GM18505 (cell line): Measurements from ENCODE around the gene CCDC33.

Source experiments
- ATAC-seq: cut with Tn5 transposase; IDR thresholded peaks from one replicate; pipeline ENCODE4 v1.9.1; 2021; ENCODE audit not compliant: unreplicated experiment
- POLR2A ChIP-seq: IDR thresholded peaks from 4 replicates; pipeline ENCODE4 v1.6.1; 2011; ENCODE audit warnings: borderline replicate concordance; ENCODE audit not compliant: insufficient read depth, insufficient read length; ENCODE audit errors: extremely low read depth

The CCDC33 gene

DNA sequence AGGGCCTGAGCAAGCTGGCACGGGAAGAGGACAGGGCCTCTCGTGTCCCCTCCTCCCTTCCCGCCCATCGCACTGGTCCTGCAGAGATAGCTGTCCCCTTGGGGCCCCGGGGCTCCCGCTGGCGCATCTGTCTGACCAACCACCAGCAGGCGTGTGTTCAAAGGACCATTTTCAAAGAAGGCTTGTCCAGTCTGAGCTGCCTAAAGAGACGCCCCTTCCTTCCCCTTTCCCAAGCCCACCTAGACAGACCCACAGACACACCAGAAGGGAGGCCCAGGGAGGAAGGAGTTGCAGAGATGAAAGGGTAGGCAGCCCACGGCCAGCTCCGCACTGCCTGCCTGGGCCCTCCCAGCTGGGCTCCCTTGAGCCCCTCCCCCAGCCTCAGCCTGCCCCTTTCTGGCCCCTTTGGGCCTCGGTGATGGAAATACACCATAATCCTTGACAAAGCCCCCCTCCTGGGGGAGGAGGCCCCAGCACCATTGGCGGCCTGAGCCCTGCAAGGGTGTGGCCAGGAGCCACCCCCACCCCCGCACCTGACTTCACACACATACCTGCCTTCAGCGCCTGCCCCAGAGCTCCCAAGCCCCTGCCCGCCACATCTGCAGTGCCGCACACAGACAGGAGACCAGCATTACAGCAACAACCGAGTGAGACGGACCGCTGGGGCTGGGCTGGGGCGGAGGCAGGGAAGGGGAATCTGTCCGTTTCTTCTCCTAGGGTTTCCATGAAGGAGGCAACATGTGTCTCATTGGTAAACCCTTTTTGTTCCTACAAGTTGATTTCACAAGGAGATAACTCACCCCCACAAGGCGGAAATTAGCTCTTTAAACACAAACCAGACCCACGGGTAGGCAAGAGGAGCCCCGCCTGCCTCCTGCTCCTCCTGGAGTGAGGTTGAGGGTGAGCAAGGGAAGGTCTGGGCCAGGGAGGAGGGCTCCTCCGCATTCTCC, 33.4 kb upstream of the CCDC33 start, which contains the start of gene STRA6:
Gene STRA6, minus strand, starts transcription at position 336 of the 950 bp plus-strand sequence. CDS start 520 bp downstream, outside the sequence.
- no peak for ATAC-seq

DNA sequence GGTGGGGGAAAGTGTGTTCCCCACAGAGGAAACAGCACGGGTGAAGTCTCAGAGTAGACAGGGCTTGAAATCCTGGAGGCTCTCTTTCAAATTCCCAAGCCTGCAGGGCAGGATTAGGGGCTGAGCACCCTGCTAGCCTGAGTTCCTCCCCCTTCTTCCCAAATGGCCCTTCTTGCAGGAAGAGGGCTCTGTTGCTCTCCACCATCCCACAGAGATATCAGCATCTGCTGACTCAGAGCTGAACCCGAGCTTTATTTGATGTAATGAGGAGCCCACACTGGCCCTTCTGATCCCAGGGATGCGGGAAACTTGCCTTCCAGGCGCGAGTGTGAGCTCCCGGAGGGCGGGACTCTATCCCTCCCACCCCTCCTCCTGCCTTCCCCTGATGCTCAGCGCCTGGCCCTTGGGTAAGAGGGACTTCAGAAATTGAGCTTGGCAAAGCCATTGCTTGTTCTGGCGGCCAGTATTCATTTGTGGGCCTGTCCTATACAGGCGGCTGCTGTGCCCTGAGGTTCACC, 32.2 kb upstream of the CCDC33 start:
- no peak for TF ChIP-seq POLR2A
- no peak for ATAC-seq

More for the DNA sequence above, 33.4 kb upstream of the CCDC33 start, which contains the start of gene STRA6:
- TF ChIP-seq POLR2A, result no peak

DNA sequence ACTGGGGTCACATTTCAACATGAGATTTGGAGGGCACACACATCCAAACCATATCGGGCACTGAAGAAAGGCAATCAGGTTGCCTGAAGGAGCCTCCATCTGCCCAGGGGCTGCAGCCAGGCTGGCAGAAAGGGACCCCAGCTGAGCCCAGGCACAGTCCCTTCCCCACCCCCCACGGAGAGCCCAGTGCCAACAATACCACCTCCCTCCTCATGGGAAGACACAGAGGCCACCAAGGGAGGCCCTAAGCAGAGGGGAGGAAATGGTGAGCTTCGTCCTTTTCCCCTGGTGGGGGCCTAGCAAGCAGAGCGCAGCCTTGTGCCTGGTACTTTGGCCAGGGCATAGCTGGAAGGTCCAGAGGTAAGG, 30.6 kb upstream of the CCDC33 start:
- no peak for ATAC-seq
- TF ChIP-seq POLR2A, result no peak

DNA sequence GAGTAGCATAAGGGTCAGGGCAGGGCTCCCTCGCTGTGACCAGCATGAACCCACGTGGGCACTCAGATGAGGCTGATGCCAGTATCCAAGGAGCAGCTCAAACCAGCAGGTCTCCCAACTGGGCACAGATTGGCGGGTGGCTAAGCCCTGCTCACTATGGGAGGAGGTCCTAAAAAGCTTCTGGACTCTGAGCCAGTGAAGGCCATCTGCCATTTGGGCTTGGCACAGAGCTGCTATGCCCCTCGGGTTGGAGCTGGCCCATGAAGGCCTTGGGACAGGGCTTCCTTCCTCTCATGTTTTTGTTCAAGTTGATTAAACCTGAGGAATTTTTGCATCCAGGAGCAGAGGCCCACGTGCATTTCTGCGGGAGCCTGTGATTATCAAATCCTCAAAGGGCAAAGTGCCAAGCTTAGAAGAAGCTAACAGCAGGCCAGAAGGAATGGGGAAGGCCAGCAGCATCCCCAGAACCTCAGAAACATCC, 29.3 kb upstream of the CCDC33 start:
- TF ChIP-seq POLR2A, result no peak
- no peak for ATAC-seq

DNA sequence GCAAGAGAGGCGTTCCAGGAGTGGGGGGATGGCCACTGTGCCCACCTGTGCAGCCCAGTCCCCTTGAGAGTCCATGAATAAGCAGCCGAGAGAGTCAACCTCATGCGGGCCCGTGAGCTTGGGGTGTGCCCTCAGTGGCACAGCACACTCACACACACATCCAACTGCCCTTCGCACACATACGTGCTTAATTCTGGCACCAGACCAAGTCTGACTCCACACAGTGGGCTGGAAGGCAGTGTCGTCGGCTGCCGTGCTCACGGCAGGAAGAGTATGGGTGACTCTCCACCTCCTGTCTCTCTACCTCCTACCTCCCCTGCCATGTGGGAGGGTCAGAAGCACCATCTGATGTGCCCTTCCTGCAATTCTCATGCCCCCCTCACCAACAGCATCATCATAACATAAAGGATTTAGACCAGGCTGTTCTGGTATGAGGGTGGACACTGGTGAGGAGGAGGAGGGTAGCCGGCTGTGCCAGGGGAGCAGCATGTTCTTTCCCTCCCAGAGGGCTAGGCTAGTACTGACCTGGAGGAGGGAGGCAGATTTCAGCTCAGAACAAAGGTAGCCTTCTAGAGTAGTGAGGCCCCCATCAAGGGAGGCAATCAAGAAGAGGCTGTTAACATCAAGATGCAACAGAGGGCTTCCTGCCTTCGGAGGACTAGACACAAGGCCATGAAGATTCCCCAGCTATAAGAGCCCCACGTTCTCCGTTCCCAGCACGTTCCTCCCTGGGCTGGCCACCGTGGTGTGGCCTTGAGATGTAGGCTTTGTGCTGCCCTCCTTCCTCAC, 28.3 kb upstream of the CCDC33 start:
- ATAC-seq, result no peak
- TF ChIP-seq POLR2A, result no peak

DNA sequence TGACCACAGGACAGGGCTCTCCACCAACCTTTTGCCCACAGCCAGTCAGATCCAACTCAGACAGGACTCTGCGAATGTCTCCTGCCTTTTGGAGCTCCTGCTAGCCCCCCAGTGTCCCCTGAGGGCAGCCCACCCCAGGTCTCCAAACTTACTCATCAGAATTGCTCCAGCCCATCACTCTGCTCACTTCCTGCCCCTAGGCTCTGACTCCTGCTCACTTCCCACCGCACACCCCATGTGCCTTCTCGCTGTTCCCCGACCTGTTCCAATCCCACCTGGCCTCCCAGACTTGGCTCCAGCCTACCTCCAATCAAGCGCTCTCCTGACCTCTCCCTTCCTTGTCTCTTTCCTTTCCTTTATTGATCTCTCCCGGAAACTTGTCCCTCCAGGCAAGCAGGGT, 27.6 kb upstream of the CCDC33 start:
- ATAC-seq, result no peak
- no peak for TF ChIP-seq POLR2A

DNA sequence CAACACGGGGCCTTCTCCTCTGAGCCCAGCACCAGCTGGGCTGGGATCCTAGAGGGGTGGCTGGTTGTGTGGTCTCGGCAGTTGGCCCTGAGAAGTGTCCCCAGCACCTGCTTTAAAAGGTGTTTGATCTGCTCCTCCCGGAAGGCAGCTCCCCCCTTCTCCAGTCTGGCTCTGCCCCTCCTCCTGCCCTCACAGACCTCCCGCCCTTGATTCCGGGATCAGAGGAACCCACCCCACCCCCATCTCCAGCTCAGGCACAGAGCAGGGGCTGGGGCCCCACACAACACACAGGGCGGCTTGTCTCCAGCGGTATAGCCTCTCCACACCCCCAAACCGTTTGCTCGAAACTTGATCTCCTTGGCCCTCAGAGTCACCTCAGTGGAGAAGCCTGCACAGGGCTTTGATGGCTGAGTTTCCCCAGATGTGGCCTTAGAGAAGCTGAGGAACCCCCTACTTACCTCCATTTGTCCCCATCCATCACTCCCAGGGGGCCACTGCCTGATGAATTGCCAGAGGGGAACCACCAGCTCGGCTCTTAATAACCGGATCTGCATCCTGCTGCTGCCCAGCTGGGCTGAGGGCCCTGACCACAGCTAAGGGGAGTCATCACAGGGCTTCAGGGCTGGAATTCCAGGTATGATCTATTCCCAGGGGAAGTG, 27.1 kb upstream of the CCDC33 start:
- TF ChIP-seq POLR2A, result no peak
- ATAC-seq, result no peak

DNA sequence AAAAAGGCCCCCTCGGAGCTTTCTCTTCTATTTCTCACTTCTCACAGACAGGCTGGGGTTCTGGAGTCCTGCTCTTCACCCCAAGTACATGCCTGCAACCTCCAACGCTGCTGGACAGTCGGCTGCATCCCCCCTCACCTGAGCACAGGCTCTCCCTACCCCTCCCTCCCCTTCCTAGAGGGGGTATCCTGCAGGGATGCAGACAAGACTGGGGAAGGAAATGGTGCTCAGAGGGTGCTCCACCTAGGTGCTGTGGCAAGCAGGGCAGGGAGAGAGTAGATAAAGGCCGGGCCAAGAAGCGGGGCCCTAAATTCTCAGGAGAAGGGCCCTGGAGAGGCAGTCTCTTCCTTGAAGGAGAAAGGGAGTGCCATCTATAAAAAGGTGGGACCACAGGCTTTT, 26.6 kb upstream of the CCDC33 start:
- ATAC-seq, result no peak
- no peak for TF ChIP-seq POLR2A

DNA sequence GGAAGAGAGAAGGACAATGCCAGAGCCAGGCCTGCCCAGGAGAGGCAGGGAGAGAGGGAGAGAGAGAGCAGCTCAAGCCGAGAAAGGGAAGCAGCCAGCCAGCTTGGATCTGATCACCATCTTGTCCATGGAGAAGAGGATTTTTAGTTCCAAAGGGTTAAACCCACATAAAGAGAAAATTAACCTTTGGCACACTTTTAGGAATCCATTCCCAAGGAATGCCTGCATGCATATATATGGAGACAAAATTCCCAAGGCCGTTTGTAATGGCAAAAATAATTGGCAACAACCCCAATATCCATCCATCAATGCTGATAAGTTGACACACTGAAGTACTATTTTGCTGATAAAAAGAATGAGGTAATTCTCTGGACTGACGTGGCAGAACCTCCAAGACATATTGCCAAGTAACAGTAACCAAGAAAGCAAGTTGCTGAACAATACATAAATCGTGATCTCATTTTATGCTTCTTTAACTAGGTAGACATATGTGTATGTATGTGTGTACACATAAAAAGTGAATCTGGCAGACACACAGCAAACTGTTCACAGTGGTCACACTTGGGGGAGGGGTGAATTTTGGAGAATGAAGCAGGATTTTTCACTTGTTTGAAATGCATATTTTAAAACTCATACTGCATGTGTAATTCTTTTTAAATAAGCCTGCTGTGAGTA, 26.0 kb upstream of the CCDC33 start:
- no peak for ATAC-seq
- no peak for TF ChIP-seq POLR2A

DNA sequence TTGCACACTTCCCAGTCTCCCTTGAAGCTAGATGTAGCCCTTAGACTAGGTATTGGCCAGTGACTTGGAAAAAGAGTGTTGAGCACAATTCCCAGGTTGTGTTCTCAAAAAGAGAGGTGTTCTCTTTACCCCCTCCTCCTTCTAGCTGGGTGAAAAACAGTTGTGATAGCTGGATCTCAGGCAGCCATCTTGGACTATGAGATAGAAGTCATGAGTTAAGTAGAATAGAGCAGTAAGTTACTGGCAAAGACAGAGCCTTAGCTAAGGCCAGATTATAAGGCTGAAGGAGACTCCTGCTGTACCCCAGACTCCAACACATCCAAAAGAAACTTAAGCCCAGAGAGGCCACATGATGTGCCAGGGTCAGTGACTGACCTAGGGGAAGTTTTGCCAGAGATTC, 25.4 kb upstream of the CCDC33 start:
- TF ChIP-seq POLR2A, result no peak
- ATAC-seq, result no peak

DNA sequence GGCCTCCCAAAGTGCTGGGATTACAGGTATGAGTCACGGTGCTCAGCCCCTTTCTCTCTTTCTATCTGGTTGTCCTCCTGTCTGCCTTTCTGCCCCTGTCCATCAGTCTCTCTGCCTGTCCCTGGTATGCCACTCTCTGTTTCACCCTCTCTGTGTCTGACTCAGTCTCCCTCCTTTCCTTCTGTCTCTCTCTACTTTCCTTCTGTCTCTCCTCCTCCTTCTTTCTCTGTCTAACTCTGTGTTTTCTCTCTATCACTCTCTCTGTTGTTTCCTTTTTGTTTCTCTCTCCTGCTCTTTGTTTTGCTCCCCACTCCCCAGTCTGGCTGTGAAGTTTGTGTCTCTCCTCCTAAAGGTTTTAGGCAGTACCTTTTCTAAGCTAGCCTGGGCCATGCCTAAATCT, 24.5 kb upstream of the CCDC33 start:
- TF ChIP-seq POLR2A, result no peak
- no peak for ATAC-seq

DNA sequence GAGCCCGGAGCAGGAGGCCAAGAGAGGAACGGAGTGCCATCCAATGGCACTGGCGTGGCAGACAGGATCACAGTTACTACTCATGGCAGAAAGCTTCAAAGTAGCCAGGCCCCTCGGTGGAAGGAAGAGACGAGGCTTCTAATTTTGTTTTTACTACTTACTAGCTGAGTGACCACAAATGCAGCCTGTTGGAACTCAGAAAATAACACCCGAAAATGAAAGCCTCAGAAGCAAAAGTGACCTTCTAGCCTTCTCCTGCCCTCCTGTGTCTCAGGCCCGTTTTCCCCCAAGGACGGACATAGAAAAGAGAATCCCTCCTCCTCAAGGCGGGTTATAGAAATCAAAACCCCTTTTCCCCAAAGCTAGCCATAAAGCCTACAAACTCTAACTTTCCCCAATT, 23.6 kb upstream of the CCDC33 start:
- no peak for TF ChIP-seq POLR2A
- ATAC-seq, result no peak
